Motor neuron (in vitro differentiated cells): ENCODE results near the gene ACACB. TPM values are rescaled to one million over a fixed set of nuclear protein-coding genes. Genes with fewer than 3 reads are reported as not detected.

Experiments used
- ATAC-seq, 8 experiments: fragments of 200-7000 bp; cut with Tn5 transposase; replicated peaks in 6 of 8; 2 replicates each; pipeline ENCODE4 v1.8.0; 2021; ENCODE audit warnings: mild to moderate bottlenecking in 8 of 8, moderate library complexity in 8 of 8
- H3K27ac ChIP-seq, 2 donors: fragments of 250-450 bp; sonication (Bioruptor Pico); 2 replicates each; pipeline ENCODE4 v1.9.0; 2021; ENCODE audit warnings: antibody characterized with exemption in 2 of 2, mild to moderate bottlenecking in 2 of 2, moderate library complexity in 1 of 2
- H3K4me1 ChIP-seq, 2 donors: fragments of 250-450 bp; sonication (Bioruptor Pico); replicated peaks in 1 of 2; 2 replicates each; pipeline ENCODE4 v1.6.1; 2021; ENCODE audit warnings: antibody characterized with exemption in 2 of 2, mild to moderate bottlenecking in 2 of 2, moderate library complexity in 1 of 2
- H3K4me3 ChIP-seq, 5 donors: fragments of 250-450 bp; sonication (Bioruptor Pico); 2 replicates each; pipeline ENCODE4 v1.9.0; 2021; ENCODE audit warnings: antibody characterized with exemption in 5 of 5, mild to moderate bottlenecking in 5 of 5, moderate library complexity in 4 of 5
- WGBS, 10 experiments: fragments of 450-650 bp; shearing (Covaris generic); methylation state at CpG; one replicate each; pipeline ENCODE4 v1.0.0; 2022; 5-methylcytosine and 5-hydroxymethylcytosine counted together
- in situ Hi-C, 9 experiments: fragments of 400-800 bp; cut with MboI; loops; one replicate each; pipeline ENCODE4 v1.15.0; 2021; ENCODE audit warnings: low sequenced_read_pairs in 9 of 9, low pct_unique_long_range_greater_than_20kb in 2 of 9; ENCODE audit not compliant: unreplicated experiment in 9 of 9
- total RNA-seq, 8 experiments: library from RNA; unstranded; fragments of 300-600 nt; gene quantifications; 2 replicates each; pipeline versions ENCODE4 v1.2.3 to v1.2.4, GENCODE V29; 2022

Gene ACACB
- 1 to 10 TPM; 1.9 to 8.0 (median 4.2) TPM for total RNA-seq

DNA sequence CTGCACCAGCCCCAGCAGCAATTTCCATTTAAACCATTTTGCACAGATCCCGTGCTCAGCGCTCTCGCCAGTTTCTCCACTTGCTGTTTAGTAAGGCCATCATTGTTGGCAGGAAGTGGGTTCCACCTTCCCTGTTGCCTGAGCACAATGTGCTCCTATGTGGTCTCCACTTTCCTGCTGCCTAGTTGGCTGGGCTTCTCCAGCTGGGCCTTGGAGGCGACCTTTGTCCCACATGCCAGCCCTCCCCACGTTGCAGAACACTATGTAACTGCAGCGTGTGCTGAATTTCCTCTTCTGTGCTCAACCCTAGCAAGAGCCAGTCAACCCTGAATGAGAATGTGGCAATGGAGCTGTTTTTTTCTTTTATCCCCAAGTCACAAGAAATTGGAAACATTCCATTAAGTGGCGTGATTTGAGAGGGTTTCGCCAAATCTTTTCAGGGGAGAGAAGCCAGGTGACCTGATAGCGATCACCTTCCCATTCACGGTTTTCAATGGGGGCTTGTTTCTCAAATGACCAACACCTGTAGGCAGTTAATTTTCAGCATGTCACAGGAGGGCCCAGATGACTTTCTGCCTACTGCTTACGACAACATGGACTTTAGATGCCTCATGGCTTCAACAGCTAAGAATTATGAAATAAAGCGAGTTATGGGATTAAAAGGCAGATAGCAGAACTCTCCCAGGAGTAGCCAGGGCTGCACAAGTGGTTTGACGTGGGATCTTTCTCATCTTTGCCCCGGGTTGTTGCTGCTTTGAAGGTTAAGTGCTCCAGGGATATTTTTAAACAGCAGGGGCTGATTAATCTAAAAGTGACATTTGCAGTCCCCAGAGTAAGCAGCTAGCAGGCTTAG is at the start of gene ACACB:
TSS of gene ACACB (plus strand) at position 830 of the 853 bp plus-strand sequence. CDS start 22,819 bp downstream, outside the sequence.
- Histone ChIP-seq H3K4me1 (peaks cover 3 to 24% of the 10 kb centered on the region in 2 donors), H3K27ac (no peak within 1 kb of the TSS), H3K4me3 (no peak within 1 kb of the TSS)
- 0 to 100% (median 67%) methylated on average over 1 to 11 of the region's 14 CpGs; no CpG with 5 or more reads in 1 of the 10 experiments for WGBS, 10 experiments
- in situ Hi-C loops = loop anchor here in 4 of 9 experiments (10.0 to 25.0 kb wide), 2 partner anchors 269 to 271 kb away; no protein-coding TSS in a partner anchor
- ATAC-seq = peak in 2 of 8 experiments; percentile 22 to 30

DNA sequence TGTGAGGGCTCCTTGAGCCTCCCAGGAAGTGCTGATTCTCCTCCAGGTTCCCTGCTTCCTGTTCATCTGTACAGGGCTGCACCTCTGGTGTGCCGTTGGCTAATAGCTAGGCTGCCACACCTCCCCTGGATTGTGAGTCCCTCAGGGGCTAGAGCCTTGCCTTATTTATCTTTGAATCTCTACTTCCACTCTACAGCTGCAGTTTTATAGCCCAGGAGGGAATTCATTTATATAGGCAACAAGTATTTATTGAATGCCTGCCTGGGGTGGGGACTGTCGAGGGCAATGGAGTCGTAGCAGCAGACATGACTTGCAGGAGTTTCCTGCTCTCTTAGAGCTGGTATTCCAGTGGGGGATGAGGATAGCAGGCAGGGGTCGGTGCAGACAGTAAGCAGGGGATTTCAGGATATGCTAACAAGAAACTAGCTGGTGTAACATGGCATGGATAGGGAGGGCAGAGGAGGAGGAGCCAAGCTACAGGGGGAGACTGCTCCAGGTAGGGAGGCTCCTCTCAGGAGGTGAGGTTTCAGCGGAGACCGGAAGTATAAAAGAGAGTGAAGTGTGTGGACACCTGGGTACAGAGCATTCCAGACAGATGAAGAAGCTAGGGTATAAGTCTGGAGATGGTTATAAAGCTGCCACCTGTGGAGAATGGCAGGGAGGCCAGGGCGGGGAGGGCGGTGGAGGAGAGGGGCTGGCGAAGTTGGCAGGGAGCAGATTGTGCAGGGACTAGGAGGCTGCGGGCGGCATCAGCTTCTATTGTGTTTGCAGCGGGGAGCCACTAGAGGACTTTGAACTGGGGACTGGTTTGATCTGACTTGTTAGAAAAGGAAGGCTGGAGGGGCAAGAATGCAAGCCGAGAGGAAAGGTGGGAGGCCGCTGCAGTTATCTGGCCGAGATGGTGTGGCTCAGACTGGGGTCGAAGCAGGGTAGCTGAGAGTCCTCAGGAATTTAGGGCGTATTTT is 46.8 kb upstream of the ACACB start:
- in situ Hi-C loops = no loop called here
- no peaks in the 10 kb centered on the region for H3K4me1 ChIP-seq
- peak in 2 of 8 experiments; percentile 65 to 75 for ATAC-seq
- H3K4me3 ChIP-seq = no peak overlapping the region
- H3K27ac ChIP-seq = no peak overlapping the region
- 20 to 89% (median 63%) methylated on average over 1 to 13 of the region's 17 CpGs for WGBS, 10 experiments

- in situ Hi-C loops = loop anchor here in 2 of 9 experiments (25.0 kb wide), 3 partner anchors 213 to 438 kb away; partner anchors contain the start of genes SELPLG (in 1 of the 2) and SSH1 (in 1 of the 2)
- ATAC-seq = no peak
- Histone ChIP-seq H3K4me3 (no peak overlapping the region), H3K4me1 (no peaks in the 10 kb centered on the region), H3K27ac (no peak overlapping the region)
Observed at GRCh38 chr12:109074866-109075265, 41.5 kb upstream of the ACACB start.

GRCh38 chr12:109082751-109083150 is 33.6 kb upstream of the ACACB start:
- Histone ChIP-seq H3K4me1 (no peaks in the 10 kb centered on the region), H3K27ac (no peak overlapping the region), H3K4me3 (no peak overlapping the region)
- in situ Hi-C loops = loop anchor here in 2 of 9 experiments (25.0 kb wide), 3 partner anchors 220 to 445 kb away; partner anchors contain the start of genes SELPLG (in 1 of the 2) and SSH1 (in 1 of the 2)
- WGBS, 10 experiments = 73 to 100% (median 92%) methylated on average over 1 to 6 of the region's 14 CpGs; no CpG with 5 or more reads in 5 of the 10 experiments
- no peak for ATAC-seq

DNA sequence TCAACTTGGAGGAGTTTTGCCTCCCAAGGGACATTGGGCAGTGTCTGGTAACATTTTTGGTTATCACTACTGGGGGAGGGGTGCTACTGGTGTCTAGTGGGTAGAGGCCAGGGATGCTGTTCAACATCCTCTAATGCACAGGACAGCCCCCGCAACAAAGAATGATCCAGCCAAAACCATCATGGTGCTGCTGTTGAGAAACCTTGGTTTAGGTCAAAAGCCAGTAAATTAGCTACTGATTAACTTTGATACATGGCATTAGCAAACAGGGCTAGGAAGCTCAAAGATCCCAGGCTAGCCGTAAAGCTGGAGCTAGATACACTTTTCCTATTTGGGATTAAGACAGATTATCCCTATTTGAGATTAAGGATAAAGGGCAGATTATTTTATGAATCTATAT is 32.0 kb upstream of the ACACB start:
- no peak overlapping the region for H3K27ac ChIP-seq
- ATAC-seq = no peak
- no peak overlapping the region for H3K4me3 ChIP-seq
- H3K4me1 ChIP-seq = no peaks in the 10 kb centered on the region
- in situ Hi-C loops = loop anchor here in 2 of 9 experiments (25.0 kb wide), 3 partner anchors 222 to 447 kb away; partner anchors contain the start of genes SELPLG (in 1 of the 2) and SSH1 (in 1 of the 2)
- WGBS, 10 experiments = 67 to 100% (median 92%) methylated on average over 1 to 2 of the region's 2 CpGs; no CpG with 5 or more reads in 3 of the 10 experiments

DNA sequence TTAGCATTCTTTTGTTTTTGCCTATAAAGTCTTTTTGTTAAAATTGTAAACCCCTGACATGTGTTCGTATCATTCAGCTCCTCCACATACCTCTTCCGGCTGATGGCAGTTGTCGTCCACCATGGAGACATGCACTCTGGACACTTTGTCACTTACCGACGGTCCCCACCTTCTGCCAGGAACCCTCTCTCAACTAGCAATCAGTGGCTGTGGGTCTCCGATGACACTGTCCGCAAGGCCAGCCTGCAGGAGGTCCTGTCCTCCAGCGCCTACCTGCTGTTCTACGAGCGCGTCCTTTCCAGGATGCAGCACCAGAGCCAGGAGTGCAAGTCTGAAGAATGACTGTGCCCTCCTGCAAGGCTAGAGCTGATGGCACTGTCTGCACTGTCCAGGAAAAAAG is 30.8 kb upstream of the ACACB start:
- ATAC-seq = no peak
- in situ Hi-C loops = loop anchor here in 2 of 9 experiments (25.0 kb wide), 3 partner anchors 223 to 448 kb away; partner anchors contain the start of genes SELPLG (in 1 of the 2) and SSH1 (in 1 of the 2)
- 60 to 100% (median 93%) methylated on average over 1 to 6 of the region's 11 CpGs; no CpG with 5 or more reads in 3 of the 10 experiments for WGBS, 10 experiments
- no peak overlapping the region for H3K27ac ChIP-seq
- no peaks in the 10 kb centered on the region for H3K4me1 ChIP-seq
- H3K4me3 ChIP-seq = no peak overlapping the region

GRCh38 chr12:109087250-109087649 is 29.1 kb upstream of the ACACB start:
- H3K4me3 ChIP-seq = no peak overlapping the region
- in situ Hi-C loops = loop anchor here in 2 of 9 experiments (25.0 kb wide), 3 partner anchors 225 to 450 kb away; partner anchors contain the start of genes SELPLG (in 1 of the 2) and SSH1 (in 1 of the 2)
- H3K4me1 ChIP-seq = peaks cover 10% of the 10 kb centered on the region in 2 donors
- H3K27ac ChIP-seq = no peak overlapping the region
- 60 to 100% (median 86%) methylated on average over 1 to 5 of the region's 5 CpGs; no CpG with 5 or more reads in 4 of the 10 experiments for WGBS, 10 experiments
- no peak for ATAC-seq

DNA sequence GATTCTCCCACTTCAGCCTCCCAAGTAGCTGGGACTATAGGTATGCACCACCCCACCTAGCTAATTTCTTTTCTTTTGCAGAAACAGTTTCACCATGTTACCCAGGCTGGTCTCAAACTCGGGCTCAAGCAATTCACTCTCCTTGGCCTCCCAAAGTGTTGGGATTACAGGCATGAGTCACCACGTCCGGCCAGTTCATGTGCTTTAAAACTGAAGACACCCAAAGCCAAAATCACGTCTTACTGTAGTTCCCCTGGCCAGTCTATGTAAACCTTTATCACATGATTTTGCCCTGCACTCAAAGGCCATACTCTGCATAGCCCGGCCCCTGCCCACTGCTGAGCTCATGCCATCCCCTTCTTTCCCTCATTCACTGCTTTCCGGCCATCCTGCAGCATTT is 27.6 kb upstream of the ACACB start:
- in situ Hi-C loops = loop anchor here in 2 of 9 experiments (25.0 kb wide), 3 partner anchors 227 to 452 kb away; partner anchors contain the start of genes SELPLG (in 1 of the 2) and SSH1 (in 1 of the 2)
- H3K4me1 ChIP-seq = peaks cover 15% of the 10 kb centered on the region in 2 donors
- no peak for ATAC-seq
- no peak overlapping the region for H3K4me3 ChIP-seq
- WGBS, 10 experiments = 37 to 100% (median 60%) methylated on average over 1 to 6 of the region's 6 CpGs; no CpG with 5 or more reads in 4 of the 10 experiments
- H3K27ac ChIP-seq = no peak overlapping the region

GRCh38 chr12:109089683-109090082 is 26.7 kb upstream of the ACACB start:
- H3K4me1 ChIP-seq = peaks cover 15% of the 10 kb centered on the region in 2 donors
- H3K4me3 ChIP-seq = no peak overlapping the region
- WGBS, 10 experiments = 60 to 100% (median 92%) methylated on average over 1 to 6 of the region's 7 CpGs; no CpG with 5 or more reads in 4 of the 10 experiments
- H3K27ac ChIP-seq = no peak overlapping the region
- no peak for ATAC-seq
- in situ Hi-C loops = loop anchor here in 2 of 9 experiments (25.0 kb wide), 3 partner anchors 227 to 452 kb away; partner anchors contain the start of genes SELPLG (in 1 of the 2) and SSH1 (in 1 of the 2)

DNA sequence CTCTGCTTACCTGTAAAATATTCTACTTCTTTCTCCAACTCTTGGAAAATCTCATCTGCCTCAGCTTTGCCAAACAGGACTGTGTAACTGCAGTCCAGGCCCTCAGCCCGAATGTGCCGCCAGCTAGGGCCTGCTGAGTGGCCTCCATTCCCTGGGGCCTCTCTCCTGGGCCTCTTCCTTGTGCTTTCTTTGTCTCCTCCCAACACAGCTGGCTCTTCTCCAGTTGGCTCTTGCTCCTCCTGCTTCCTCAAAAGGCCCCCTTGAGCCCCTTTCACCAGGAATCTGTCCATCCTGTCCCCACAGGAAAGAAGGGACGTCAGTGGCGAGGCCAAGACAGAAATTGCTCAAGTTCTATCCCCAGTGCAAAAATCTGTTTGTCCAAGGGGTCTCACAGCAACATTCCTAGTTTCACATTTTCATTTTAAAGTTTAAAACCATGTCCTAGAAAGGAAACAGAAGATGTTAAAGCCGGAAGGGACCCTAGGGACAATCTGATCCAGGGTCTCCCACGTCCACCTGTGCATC is 23.8 kb upstream of the ACACB start:
- ATAC-seq = no peak
- Histone ChIP-seq H3K4me3 (peak overlapping the region; percentile 44 to 61 (median 53)), H3K4me1 (peaks cover 15% of the 10 kb centered on the region in 2 donors), H3K27ac (peak overlapping the region; percentile 75 to 84)
- in situ Hi-C loops = loop anchor here in 2 of 9 experiments (25.0 kb wide), 3 partner anchors 230 to 455 kb away; partner anchors contain the start of genes SELPLG (in 1 of the 2) and SSH1 (in 1 of the 2)
- 29 to 94% (median 57%) methylated on average over 1 to 6 of the region's 6 CpGs; no CpG with 5 or more reads in 3 of the 10 experiments for WGBS, 10 experiments

DNA sequence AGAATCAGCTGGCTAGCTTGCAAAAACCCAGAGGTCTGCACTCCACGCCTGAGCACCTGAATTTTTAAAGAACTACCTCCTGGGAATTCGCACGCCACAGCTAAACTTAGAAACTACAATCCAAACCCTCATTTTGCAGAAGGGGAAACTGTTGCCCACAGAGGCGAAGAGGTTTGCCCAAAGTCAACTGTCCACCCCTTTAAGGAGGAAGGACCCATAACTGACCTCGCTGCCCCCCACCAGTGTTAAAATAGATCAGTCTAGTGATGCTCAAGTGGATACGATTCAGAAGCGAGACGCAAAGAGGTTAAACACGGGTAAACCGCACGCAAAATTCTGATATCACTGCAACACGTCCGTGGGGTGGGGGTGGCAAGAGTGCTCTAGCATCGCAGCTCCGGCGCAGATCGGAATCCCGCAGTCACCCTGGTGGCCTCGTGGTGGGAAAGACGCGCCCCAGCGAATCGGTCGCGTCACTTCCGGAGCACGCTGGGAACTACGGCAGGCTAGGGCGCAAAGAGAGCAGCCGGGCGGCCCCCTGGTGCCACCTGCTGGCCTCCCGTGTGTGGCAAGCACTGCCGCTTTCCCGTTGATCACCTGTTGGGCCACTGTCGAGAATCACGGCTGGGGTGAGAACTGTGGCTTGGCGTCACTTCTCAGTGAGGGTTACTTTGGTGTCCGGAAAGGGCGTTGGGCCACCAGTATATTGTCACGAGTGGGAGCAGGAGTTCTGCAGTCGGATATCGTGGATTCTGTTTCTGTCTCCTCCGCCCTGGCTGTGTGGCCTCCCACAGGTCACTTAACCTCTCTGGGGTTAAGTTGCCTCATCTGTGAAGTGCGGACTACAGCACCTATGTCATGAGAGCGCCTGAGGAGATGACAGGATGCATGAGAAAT is 23.1 kb upstream of the ACACB start, which contains the start of gene ALKBH2:
TSS of gene ALKBH2 (minus strand) at position 451 of the 897 bp plus-strand sequence. CDS start 686 bp downstream, outside the sequence.
- Histone ChIP-seq H3K4me1 (peaks cover 15% of the 10 kb centered on the region in 2 donors), H3K27ac (peak within 1 kb of the TSS; percentile 75 to 84), H3K4me3 (peak within 1 kb of the TSS; percentile 44 to 61 (median 53))
- in situ Hi-C loops = loop anchor here in 2 of 9 experiments (25.0 kb wide), 3 partner anchors 231 to 456 kb away; partner anchors contain the start of genes SELPLG (in 1 of the 2) and SSH1 (in 1 of the 2)
- peak; percentile 64 to 74 (median 66) for ATAC-seq
- WGBS, 10 experiments = 4 to 96% (median 21%) methylated on average over 1 to 20 of the region's 45 CpGs; no CpG with 5 or more reads in 2 of the 10 experiments
